ENCODE results near the gene CRELD1.
"Not testable (repeated sequence)": the region's sequence is repeated elsewhere in the genome, so short reads cannot be mapped to it uniquely, and the experiment has no call there.

The CRELD1 gene

GRCh38 chr3:9889405-9889804, 44.2 kb upstream of the CRELD1 start:
- no peak for TF ChIP-seq MAX (IDR thresholded peaks at IDR 0.05; ENCODE audit: low read depth, low read length)
- no peak overlapping the region for H3K4me3 ChIP-seq (ENCODE audit: low read depth, low read length)
- no peak for DNase-seq (ENCODE audit: low read depth)

GRCh38 chr3:9890249-9891071, 43.2 kb upstream of the CRELD1 start, which contains the start of gene JAGN1:
Gene JAGN1, plus strand, starts transcription at chr3:9890610. Its CDS starts 113 bp downstream, at chr3:9890723.
- peak within 1 kb of the TSS; percentile 84 for H3K4me3 ChIP-seq (ENCODE audit: low read depth, low read length)
- no peak for TF ChIP-seq CTCF (IDR thresholded peaks at IDR 0.05; ENCODE audit: low read depth, low read length)
- TF ChIP-seq POLR2A (IDR thresholded peaks at IDR 0.05; ENCODE audit: extremely low read depth, insufficient read length) = peak; percentile 85
- peak; percentile 81 for TF ChIP-seq MYC (IDR thresholded peaks at IDR 0.05; ENCODE audit: low read depth, low read length)
- TF ChIP-seq MAX (IDR thresholded peaks at IDR 0.05; ENCODE audit: low read depth, low read length) = peak; percentile 46
- DNase-seq (ENCODE audit: low read depth) = peak; percentile 91

GRCh38 chr3:9891072-9891622, 42.5 kb upstream of the CRELD1 start:
- TF ChIP-seq CTCF (IDR thresholded peaks at IDR 0.05; ENCODE audit: low read depth, low read length) = no peak
- TF ChIP-seq POLR2A (IDR thresholded peaks at IDR 0.05; ENCODE audit: extremely low read depth, insufficient read length) = no peak
- TF ChIP-seq MYC (IDR thresholded peaks at IDR 0.05; ENCODE audit: low read depth, low read length) = no peak
- no peak for TF ChIP-seq MAX (IDR thresholded peaks at IDR 0.05; ENCODE audit: low read depth, low read length)
- peak overlapping the region; percentile 84 for H3K4me3 ChIP-seq (ENCODE audit: low read depth, low read length)
- no peak for DNase-seq (ENCODE audit: low read depth)

- TF ChIP-seq MAX (IDR thresholded peaks at IDR 0.05; ENCODE audit: low read depth, low read length) (no peak), CTCF (IDR thresholded peaks at IDR 0.05; ENCODE audit: low read depth, low read length) (no peak), POLR2A (IDR thresholded peaks at IDR 0.05; ENCODE audit: extremely low read depth, insufficient read length) (no peak), MYC (IDR thresholded peaks at IDR 0.05; ENCODE audit: low read depth, low read length) (no peak)
- no peak for DNase-seq (ENCODE audit: low read depth)
- no peak overlapping the region for H3K4me3 ChIP-seq (ENCODE audit: low read depth, low read length)
These were observed 39.9 kb upstream of the CRELD1 start for GRCh38 chr3:9893739-9894138.

GRCh38 chr3:9895715-9896114, 37.9 kb upstream of the CRELD1 start:
- DNase-seq (ENCODE audit: low read depth); H3K4me3 ChIP-seq (ENCODE audit: low read depth, low read length): not testable (repeated sequence)

GRCh38 chr3:9896755-9897407, 36.8 kb upstream of the CRELD1 start:
- DNase-seq (ENCODE audit: low read depth); H3K4me3 ChIP-seq (ENCODE audit: low read depth, low read length): not testable (repeated sequence)

GRCh38 chr3:9897408-9898372, 35.9 kb upstream of the CRELD1 start:
- no peak for TF ChIP-seq CTCF (IDR thresholded peaks at IDR 0.05; ENCODE audit: low read depth, low read length)
- no peak for TF ChIP-seq MYC (IDR thresholded peaks at IDR 0.05; ENCODE audit: low read depth, low read length)
- no peak for TF ChIP-seq POLR2A (IDR thresholded peaks at IDR 0.05; ENCODE audit: extremely low read depth, insufficient read length)
- TF ChIP-seq MAX (IDR thresholded peaks at IDR 0.05; ENCODE audit: low read depth, low read length) = no peak
- DNase-seq (ENCODE audit: low read depth) = no peak
- H3K4me3 ChIP-seq (ENCODE audit: low read depth, low read length) = no peak overlapping the region

Measured in NB4 (cell line).